Caco-2 (cell line): ENCODE measurements around the gene ARHGAP45. TPM values are rescaled to one million over a fixed set of nuclear protein-coding genes. Genes with fewer than 3 reads are reported as not detected.

Experiments
- BruUV-seq: library from RNA; stranded (reverse); fragments of 400-500 nt; replicated peaks from 2 replicates; lab custom pipeline; 2021; lab: Mats Ljungman, UMichigan
- CTCF ChIA-PET: fragments of 300-600 bp; sonication (Branson Sonifier 250); formaldehyde crosslinking; loops from one replicate; lab custom pipeline; 2022; ENCODE audit warnings: antibody characterized with exemption; lab: Charles Lee
- POLR2A ChIA-PET: fragments of 300-600 bp; sonication (Branson Sonifier 250); formaldehyde crosslinking; loops from one replicate; lab custom pipeline; 2022; ENCODE audit warnings: antibody characterized with exemption; lab: Charles Lee
- DNase-seq, 2 experiments: peaks; one replicate each; pipeline versions ENCODE4 v3.0.0 to v3.0.0-alpha.2; 2020 to 2022
- H3K27me3 ChIP-seq: replicated peaks from 2 replicates; pipeline ENCODE4 v1.6.0; 2011; ENCODE audit warnings: low read length; ENCODE audit not compliant: control insufficient read depth, insufficient read depth
- H3K36me3 ChIP-seq: 2 replicates; pipeline ENCODE4 v1.5.1; 2011; ENCODE audit warnings: low read length; ENCODE audit not compliant: control insufficient read depth, insufficient read depth
- H3K4me1 ChIP-seq: fragments of 250-450 bp; sonication (Bioruptor Pico); 2 replicates; pipeline ENCODE4 v1.5.1; 2020; ENCODE audit warnings: mild to moderate bottlenecking
- H3K4me3 ChIP-seq: 2 replicates; pipeline ENCODE4 v1.5.1; 2011; ENCODE audit warnings: low read depth, mild to moderate bottlenecking, control low read depth, low read length
- H3K9me3 ChIP-seq: fragments of 250-450 bp; sonication (Bioruptor Pico); 2 replicates; pipeline ENCODE4 v1.5.1; 2020; ENCODE audit warnings: mild to moderate bottlenecking, moderate library complexity
- H3K27ac Mint-ChIP-seq: one replicate; pipeline ENCODE4 v1.8.0; 2022; ENCODE audit warnings: mixed read lengths; ENCODE audit not compliant: unreplicated experiment
- H3K27me3 Mint-ChIP-seq: one replicate; pipeline ENCODE4 v1.8.0; 2022; ENCODE audit warnings: mixed read lengths; ENCODE audit not compliant: insufficient read depth, unreplicated experiment
- H3K36me3 Mint-ChIP-seq: one replicate; pipeline ENCODE4 v1.8.0; 2022; ENCODE audit warnings: mild to moderate bottlenecking, mixed read lengths; ENCODE audit not compliant: insufficient read depth, unreplicated experiment
- H3K4me1 Mint-ChIP-seq: one replicate; pipeline ENCODE4 v1.8.0; 2022; ENCODE audit warnings: low read depth, mixed read lengths; ENCODE audit not compliant: unreplicated experiment
- H3K4me3 Mint-ChIP-seq: one replicate; pipeline ENCODE4 v1.8.0; 2022; ENCODE audit warnings: mild to moderate bottlenecking, moderate library complexity, mixed read lengths; ENCODE audit not compliant: unreplicated experiment
- H3K9me3 Mint-ChIP-seq: one replicate; pipeline ENCODE4 v1.8.0; 2022; ENCODE audit warnings: mixed read lengths; ENCODE audit not compliant: unreplicated experiment
- intact Hi-C: fragments of 100-400 bp; cut with micrococcal nuclease; formaldehyde crosslinking; loops from one replicate; pipeline ENCODE4 v1.10.0; 2022; ENCODE audit not compliant: unreplicated experiment
- total RNA-seq: library from RNA; stranded (reverse); gene quantifications from 2 replicates; pipeline ENCODE4 v1.2.3, GENCODE V29; 2022
- TF ChIP-seq, protein P1 (sequence below), 2 experiments: fragments of 200-600 bp in 1 of 2; IDR thresholded peaks; 1 replicate in 1 of 2; 2 replicates in 1 of 2; pipeline versions ENCODE4 v1.5.1 to v1.8.0; 2011 to 2022; ENCODE audit warnings: antibody characterized with exemption in 1 of 2, control low read depth in 1 of 2, inconsistent platforms in 1 of 2, low read depth in 1 of 2, low read length in 1 of 2, mild to moderate bottlenecking in 1 of 2, moderate library complexity in 1 of 2; ENCODE audit not compliant: insufficient read depth in 1 of 2, severe bottlenecking in 1 of 2, unreplicated experiment in 1 of 2

Gene ARHGAP45
- total RNA-seq, 1 experiment from 2014 or later, result 38.6 TPM

DNA sequence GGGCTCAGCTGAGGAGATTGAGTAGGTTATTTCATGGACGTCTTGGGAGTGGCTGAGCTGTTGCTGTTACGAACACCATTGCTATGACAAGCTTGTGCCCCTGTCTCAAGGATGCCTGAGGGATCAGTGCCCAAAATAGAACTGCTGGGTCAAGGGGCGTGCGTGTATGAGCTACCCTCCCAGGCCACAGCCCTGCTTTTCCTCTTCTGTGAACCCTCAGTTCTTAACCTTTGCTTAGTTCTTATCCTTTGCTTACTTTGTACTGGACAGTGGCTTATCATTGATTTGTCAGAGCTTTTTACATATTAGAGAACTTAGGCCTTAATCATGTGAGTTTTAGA lies 9.0 kb downstream of the ARHGAP45 start:
- ChIA-PET POLR2A (interaction anchor here (1.4 to 1.5 kb wide), 2 partner anchors 11 to 193 kb away, joined by 5 to 13 read pairs; partner anchors contain the start of gene CIRBP), CTCF (interaction anchor here (1.3 kb wide), 1 partner anchor 11 kb away, joined by 3 read pairs; no protein-coding TSS in a partner anchor)
- Mint-ChIP-seq H3K27me3 (no peaks in the 10 kb centered on the region), H3K9me3 (no peaks in the 10 kb centered on the region), H3K27ac (peak overlapping the region; percentile 90), H3K36me3 (peaks cover 54% of the 10 kb centered on the region), H3K4me3 (peak overlapping the region; percentile 29), H3K4me1 (peaks cover 15% of the 10 kb centered on the region)
- intact Hi-C loops, result no loop called here
- no TSS peak for BruUV-seq
- TF ChIP-seq, protein P1, sequence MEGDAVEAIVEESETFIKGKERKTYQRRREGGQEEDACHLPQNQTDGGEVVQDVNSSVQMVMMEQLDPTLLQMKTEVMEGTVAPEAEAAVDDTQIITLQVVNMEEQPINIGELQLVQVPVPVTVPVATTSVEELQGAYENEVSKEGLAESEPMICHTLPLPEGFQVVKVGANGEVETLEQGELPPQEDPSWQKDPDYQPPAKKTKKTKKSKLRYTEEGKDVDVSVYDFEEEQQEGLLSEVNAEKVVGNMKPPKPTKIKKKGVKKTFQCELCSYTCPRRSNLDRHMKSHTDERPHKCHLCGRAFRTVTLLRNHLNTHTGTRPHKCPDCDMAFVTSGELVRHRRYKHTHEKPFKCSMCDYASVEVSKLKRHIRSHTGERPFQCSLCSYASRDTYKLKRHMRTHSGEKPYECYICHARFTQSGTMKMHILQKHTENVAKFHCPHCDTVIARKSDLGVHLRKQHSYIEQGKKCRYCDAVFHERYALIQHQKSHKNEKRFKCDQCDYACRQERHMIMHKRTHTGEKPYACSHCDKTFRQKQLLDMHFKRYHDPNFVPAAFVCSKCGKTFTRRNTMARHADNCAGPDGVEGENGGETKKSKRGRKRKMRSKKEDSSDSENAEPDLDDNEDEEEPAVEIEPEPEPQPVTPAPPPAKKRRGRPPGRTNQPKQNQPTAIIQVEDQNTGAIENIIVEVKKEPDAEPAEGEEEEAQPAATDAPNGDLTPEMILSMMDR (IDR thresholded peaks at IDR 0.05; ENCODE audit: insufficient read depth in 1 of 2, low read depth in 1 of 2, low read length in 1 of 2, severe bottlenecking in 1 of 2, unreplicated experiment in 1 of 2), result no peak
- Histone ChIP-seq H3K4me1 (peaks cover 9% of the 10 kb centered on the region; the same call in 1 of the 2 replicates), H3K9me3 (no peaks in the 10 kb centered on the region), H3K4me3 (no peak overlapping the region), H3K27me3 (no peaks in the 10 kb centered on the region), H3K36me3 (no peaks in the 10 kb centered on the region; the same call in 1 of the 2 replicates)
- no peak for DNase-seq

- H3K36me3 ChIP-seq, result no peaks in the 10 kb centered on the region; the same call in 1 of the 2 replicates
- Mint-ChIP-seq H3K4me3 (no peak overlapping the region), H3K36me3 (peaks cover 55% of the 10 kb centered on the region), H3K4me1 (peaks cover 11% of the 10 kb centered on the region), H3K27me3 (no peaks in the 10 kb centered on the region), H3K9me3 (no peaks in the 10 kb centered on the region), H3K27ac (no peak overlapping the region)
- H3K9me3 ChIP-seq, result no peaks in the 10 kb centered on the region
- TF ChIP-seq, protein P1 (IDR thresholded peaks at IDR 0.05; ENCODE audit: insufficient read depth in 1 of 2, low read depth in 1 of 2, low read length in 1 of 2, severe bottlenecking in 1 of 2, unreplicated experiment in 1 of 2), result no peak
- POLR2A ChIA-PET, result no interaction called here
- no peak for DNase-seq
- intact Hi-C loops, result no loop called here
- H3K4me3 ChIP-seq, result no peak overlapping the region
- CTCF ChIA-PET, result no interaction called here
- no peaks in the 10 kb centered on the region for H3K27me3 ChIP-seq
- peaks cover 9% of the 10 kb centered on the region; the same call in 1 of the 2 replicates for H3K4me1 ChIP-seq
- no TSS peak for BruUV-seq
These were observed 10.0 kb downstream of the ARHGAP45 start for GRCh38 chr19:1076951-1077350.

DNA sequence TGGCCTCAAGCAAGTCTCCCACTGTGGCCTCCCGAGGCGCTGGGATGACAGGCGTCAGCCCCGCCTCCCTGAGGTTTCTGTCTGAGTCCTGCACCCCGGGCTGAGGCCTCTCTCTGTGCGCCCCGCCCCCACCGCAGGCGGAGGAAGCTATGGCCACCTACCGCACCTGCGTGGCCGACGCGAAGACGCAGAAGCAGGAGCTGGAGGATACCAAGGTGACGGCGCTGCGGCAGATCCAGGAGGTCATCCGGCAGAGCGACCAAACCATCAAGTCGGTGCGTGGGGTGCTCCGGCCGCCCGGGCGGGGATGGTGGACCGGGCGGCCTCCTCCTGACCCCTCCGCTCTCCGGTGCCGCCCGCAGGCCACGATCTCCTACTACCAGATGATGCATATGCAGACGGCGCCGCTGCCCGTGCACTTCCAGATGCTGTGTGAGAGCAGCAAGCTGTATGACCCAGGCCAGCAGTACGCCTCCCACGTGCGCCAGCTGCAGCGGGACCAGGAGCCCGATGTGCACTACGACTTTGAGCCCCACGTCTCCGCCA lies 12.7 kb downstream of the ARHGAP45 start:
- no peaks in the 10 kb centered on the region for H3K27me3 Mint-ChIP-seq
- no peak overlapping the region for H3K27ac Mint-ChIP-seq
- H3K9me3 Mint-ChIP-seq, result no peaks in the 10 kb centered on the region
- ChIA-PET CTCF (no interaction called here), POLR2A (no interaction called here)
- no peak overlapping the region for H3K4me3 Mint-ChIP-seq
- Histone ChIP-seq H3K9me3 (no peaks in the 10 kb centered on the region), H3K27me3 (no peaks in the 10 kb centered on the region), H3K36me3 (no peaks in the 10 kb centered on the region), H3K4me1 (peaks cover 9% of the 10 kb centered on the region; the same call in 1 of the 2 replicates), H3K4me3 (no peak overlapping the region)
- H3K4me1 Mint-ChIP-seq, result peaks cover 8% of the 10 kb centered on the region
- peaks cover 68% of the 10 kb centered on the region for H3K36me3 Mint-ChIP-seq
- intact Hi-C loops, result no loop called here
- TF ChIP-seq, protein P1 (IDR thresholded peaks at IDR 0.05; ENCODE audit: insufficient read depth in 1 of 2, low read depth in 1 of 2, low read length in 1 of 2, severe bottlenecking in 1 of 2, unreplicated experiment in 1 of 2), result no peak
- no peak for DNase-seq
- no TSS peak for BruUV-seq
